MCF 10A (cell line): ENCODE measurements around the gene PROC. TPM values are rescaled to one million over a fixed set of nuclear protein-coding genes. Genes with fewer than 3 reads are reported as not detected.
A peak's percentile ranks its signal among the peaks of the same experiment; 100 is the strongest.

Experiments
- BruUV-seq: library from RNA; stranded (reverse); fragments of 400-500 nt; replicated peaks from 2 replicates; lab custom pipeline; 2021; lab: Mats Ljungman, UMichigan
- CTCF ChIA-PET: fragments of 300-600 bp; sonication (Branson Sonifier 250); formaldehyde crosslinking; extraction: SDS; loops from one replicate; lab custom pipeline; 2021; ENCODE audit warnings: antibody characterized with exemption, inconsistent platforms; lab: Yijun Ruan, JAX
- POLR2A ChIA-PET: fragments of 300-600, 350-650 bp; sonication (Branson Sonifier 250); formaldehyde crosslinking; extraction: SDS; loops from one replicate; lab custom pipeline; 2020; ENCODE audit warnings: antibody characterized with exemption, inconsistent platforms; lab: Yijun Ruan, JAX
- DNase-seq: peaks from one replicate; pipeline ENCODE4 v3.0.0-alpha.2; 2018; ENCODE audit not compliant: unreplicated experiment
- H3K27ac Mint-ChIP-seq: one replicate; pipeline ENCODE4 v1.8.0; 2022; ENCODE audit warnings: mild to moderate bottlenecking, low read depth, mixed read lengths; ENCODE audit not compliant: unreplicated experiment
- H3K27me3 Mint-ChIP-seq: one replicate; pipeline ENCODE4 v1.8.0; 2022; ENCODE audit warnings: mixed read lengths; ENCODE audit not compliant: insufficient read depth, unreplicated experiment
- H3K36me3 Mint-ChIP-seq: one replicate; pipeline ENCODE4 v1.8.0; 2022; ENCODE audit warnings: mild to moderate bottlenecking, moderate library complexity, mixed read lengths; ENCODE audit not compliant: insufficient read depth, unreplicated experiment
- H3K4me1 Mint-ChIP-seq: one replicate; pipeline ENCODE4 v1.8.0; 2022; ENCODE audit warnings: mixed read lengths; ENCODE audit not compliant: insufficient read depth, unreplicated experiment
- H3K4me3 Mint-ChIP-seq: one replicate; pipeline ENCODE4 v1.8.0; 2022; ENCODE audit warnings: mild to moderate bottlenecking, moderate library complexity, mixed read lengths; ENCODE audit not compliant: unreplicated experiment
- H3K9me3 Mint-ChIP-seq: one replicate; pipeline ENCODE4 v1.8.0; 2022; ENCODE audit warnings: mixed read lengths; ENCODE audit not compliant: unreplicated experiment
- intact Hi-C: fragments of 100-400 bp; cut with micrococcal nuclease; formaldehyde crosslinking; loops from 2 replicates; pipeline ENCODE4 v1.14.1; 2022
- total RNA-seq: library from RNA; stranded (reverse); gene quantifications from 2 replicates; pipeline ENCODE4 v1.2.3, GENCODE V29; 2022
- TF ChIP-seq, protein P1 (sequence below): fragments of 200-600 bp; IDR thresholded peaks from one replicate; pipeline ENCODE4 v1.8.0; 2022; ENCODE audit warnings: antibody characterized with exemption, mild to moderate bottlenecking; ENCODE audit not compliant: unreplicated experiment

The PROC gene
- total RNA-seq, 1 experiment from 2014 or later: not detected

DNA sequence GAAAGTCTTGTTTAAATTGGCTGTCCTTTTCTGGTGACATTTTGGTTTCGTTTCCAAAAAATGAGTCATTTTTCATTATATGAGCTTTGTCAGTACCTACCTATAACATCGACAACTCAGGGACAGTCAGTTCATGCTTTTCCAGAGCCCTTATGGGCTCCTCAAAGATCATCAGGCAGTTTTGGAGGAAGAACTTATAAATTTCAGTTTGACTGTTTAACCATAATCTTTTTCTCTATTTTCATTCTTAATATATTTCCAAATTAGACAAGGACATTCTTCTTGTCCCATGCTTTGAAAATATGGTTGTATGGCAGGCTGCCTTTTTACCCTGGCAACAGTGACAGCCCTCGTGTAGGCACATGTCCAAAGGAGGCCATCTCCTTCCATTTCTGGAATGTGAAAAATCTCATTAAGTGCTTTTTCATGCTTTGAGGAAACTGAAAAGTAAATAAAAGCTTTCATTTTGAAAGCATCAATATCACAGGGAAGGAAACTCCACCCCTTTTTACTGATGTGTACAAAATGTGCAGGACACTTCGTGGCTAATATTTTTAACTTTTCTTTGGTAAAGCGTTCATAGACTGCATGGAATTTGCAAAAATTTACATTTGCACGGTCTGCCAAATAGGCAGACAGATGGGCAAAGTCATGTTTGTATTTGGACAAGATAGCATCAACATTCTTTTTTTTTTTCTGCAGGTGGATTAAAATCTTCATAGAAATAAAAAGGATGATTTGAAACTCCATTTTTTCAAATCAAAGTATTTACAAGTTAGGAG is 7.2 kb upstream of the PROC start:
- DNase-seq: no peak
- ChIA-PET CTCF (no interaction called here), POLR2A (interaction anchor here (0.6 to 7.5 kb wide), 8 partner anchors 9 to 440 kb away, joined by 3 to 57 read pairs (median 4); partner anchors contain the start of genes IWS1 and MAP3K2)
- no TSS peak for BruUV-seq
- Mint-ChIP-seq H3K27ac (peak overlapping the region; percentile 59), H3K27me3 (no peaks in the 10 kb centered on the region), H3K36me3 (no peaks in the 10 kb centered on the region), H3K9me3 (no peaks in the 10 kb centered on the region), H3K4me1 (peaks cover 26% of the 10 kb centered on the region), H3K4me3 (peak overlapping the region; percentile 31)
- intact Hi-C loops: loop anchor here (2.0 kb wide), 1 partner anchor 24 kb away; the partner anchor contains the start of gene MAP3K2
- TF ChIP-seq, protein P1, sequence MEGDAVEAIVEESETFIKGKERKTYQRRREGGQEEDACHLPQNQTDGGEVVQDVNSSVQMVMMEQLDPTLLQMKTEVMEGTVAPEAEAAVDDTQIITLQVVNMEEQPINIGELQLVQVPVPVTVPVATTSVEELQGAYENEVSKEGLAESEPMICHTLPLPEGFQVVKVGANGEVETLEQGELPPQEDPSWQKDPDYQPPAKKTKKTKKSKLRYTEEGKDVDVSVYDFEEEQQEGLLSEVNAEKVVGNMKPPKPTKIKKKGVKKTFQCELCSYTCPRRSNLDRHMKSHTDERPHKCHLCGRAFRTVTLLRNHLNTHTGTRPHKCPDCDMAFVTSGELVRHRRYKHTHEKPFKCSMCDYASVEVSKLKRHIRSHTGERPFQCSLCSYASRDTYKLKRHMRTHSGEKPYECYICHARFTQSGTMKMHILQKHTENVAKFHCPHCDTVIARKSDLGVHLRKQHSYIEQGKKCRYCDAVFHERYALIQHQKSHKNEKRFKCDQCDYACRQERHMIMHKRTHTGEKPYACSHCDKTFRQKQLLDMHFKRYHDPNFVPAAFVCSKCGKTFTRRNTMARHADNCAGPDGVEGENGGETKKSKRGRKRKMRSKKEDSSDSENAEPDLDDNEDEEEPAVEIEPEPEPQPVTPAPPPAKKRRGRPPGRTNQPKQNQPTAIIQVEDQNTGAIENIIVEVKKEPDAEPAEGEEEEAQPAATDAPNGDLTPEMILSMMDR: no peak

DNA sequence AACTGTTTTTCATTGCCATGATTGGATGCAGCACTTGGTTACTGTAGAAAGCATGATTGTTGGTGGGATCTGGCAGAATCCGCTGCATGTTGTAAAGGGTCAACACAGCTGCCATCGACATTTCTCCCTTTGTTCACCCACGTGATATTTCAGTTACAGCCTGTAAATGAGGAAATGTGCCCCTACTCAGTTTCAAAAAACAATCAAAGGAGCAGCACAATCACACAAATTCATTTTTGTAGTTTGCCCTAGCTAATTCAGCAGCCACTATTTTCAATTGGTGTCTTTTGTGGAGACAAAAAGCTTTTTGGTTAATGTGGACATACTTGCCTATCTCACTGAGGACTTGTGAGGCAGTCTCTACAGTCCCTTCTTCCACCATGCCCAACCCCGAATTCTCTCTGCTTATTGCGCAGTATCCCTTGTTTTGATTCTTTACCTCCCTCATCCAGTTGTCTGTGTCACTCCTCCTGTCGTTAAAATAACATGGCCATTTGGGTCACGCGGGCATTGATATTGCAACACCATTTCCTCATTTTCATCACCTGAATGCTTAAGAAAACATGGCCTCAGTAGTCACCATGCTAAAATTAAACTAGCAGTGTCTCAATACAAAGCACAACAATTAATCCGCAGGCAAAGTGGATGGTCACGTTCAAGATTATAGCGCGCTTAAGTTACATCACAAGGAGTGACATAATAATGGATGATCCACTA is 6.4 kb upstream of the PROC start:
- no peaks in the 10 kb centered on the region for H3K27me3 Mint-ChIP-seq
- TF ChIP-seq, protein P1: no peak
- ChIA-PET CTCF (no interaction called here), POLR2A (interaction anchor here (0.8 to 7.5 kb wide), 5 partner anchors 10 to 115 kb away, joined by 3 to 57 read pairs (median 15); partner anchors contain the start of genes IWS1 and MAP3K2)
- H3K27ac Mint-ChIP-seq: peak overlapping the region; percentile 9
- H3K9me3 Mint-ChIP-seq: no peaks in the 10 kb centered on the region
- H3K36me3 Mint-ChIP-seq: no peaks in the 10 kb centered on the region
- H3K4me3 Mint-ChIP-seq: peak overlapping the region; percentile 31
- DNase-seq: peak; percentile 86
- peaks cover 27% of the 10 kb centered on the region for H3K4me1 Mint-ChIP-seq
- BruUV-seq: no TSS peak
- intact Hi-C loops: loop anchor here (2.0 kb wide), 1 partner anchor 25 kb away; the partner anchor contains the start of gene MAP3K2

DNA sequence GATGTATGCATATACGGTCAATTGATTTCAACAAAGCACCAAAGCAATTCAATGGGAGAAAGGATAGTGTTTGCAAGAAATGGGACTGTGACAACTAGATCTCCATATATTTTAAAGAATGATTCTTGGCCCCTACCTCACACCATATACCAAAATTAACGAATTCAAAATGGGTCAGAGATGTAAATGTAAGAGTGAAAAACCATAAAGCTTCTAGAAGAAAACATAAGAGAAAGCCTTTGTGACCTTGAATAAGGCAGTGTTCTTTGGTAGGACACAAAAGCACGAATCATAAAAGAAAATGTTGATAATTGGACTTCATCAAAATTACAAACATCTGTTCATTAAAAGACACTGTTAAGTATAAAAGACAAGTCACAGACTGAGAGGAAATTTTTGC is 5.0 kb upstream of the PROC start:
- DNase-seq: no peak
- ChIA-PET CTCF (interaction anchor here (1.0 to 3.6 kb wide), 3 partner anchors 9 to 66 kb away, joined by 3 to 21 read pairs (median 4); no protein-coding TSS in a partner anchor), POLR2A (interaction anchor here (1.3 to 7.5 kb wide), 6 partner anchors 11 to 113 kb away, joined by 4 to 57 read pairs (median 8); partner anchors contain the start of genes IWS1 and MAP3K2)
- Mint-ChIP-seq H3K27me3 (no peaks in the 10 kb centered on the region), H3K4me3 (no peak overlapping the region), H3K4me1 (peaks cover 30% of the 10 kb centered on the region), H3K36me3 (no peaks in the 10 kb centered on the region), H3K27ac (no peak overlapping the region), H3K9me3 (no peaks in the 10 kb centered on the region)
- intact Hi-C loops: no loop called here
- BruUV-seq: no TSS peak
- TF ChIP-seq, protein P1: no peak
